Endothelial cell of umbilical vein (primary cell): ENCODE measurements around the gene ZBTB20. TPM values are rescaled to one million over a fixed set of nuclear protein-coding genes. Genes with fewer than 3 reads are reported as not detected.

Source experiments
- BruUV-seq: library from RNA; stranded (reverse); fragments of 400-500 nt; replicated peaks from 2 replicates; lab custom pipeline; 2021; lab: Mats Ljungman, UMichigan
- CTCF ChIA-PET: fragments of 300-600, 350-600 bp; sonication (Branson Sonifier 250); formaldehyde crosslinking; loops from one replicate; lab custom pipeline; 2021; ENCODE audit warnings: antibody characterized with exemption, inconsistent platforms; lab: Charles Lee
- POLR2A ChIA-PET: fragments of 300-600, 350-600 bp; sonication (Branson Sonifier 250); formaldehyde crosslinking; loops from one replicate; lab custom pipeline; 2021; ENCODE audit warnings: antibody characterized with exemption, inconsistent platforms; lab: Charles Lee
- DNase-seq: peaks from one replicate; pipeline ENCODE4 v3.0.0-alpha.2; 2011; ENCODE audit warnings: low read depth, low spot score
- FAIRE-seq: peaks from 2 replicates; lab custom pipeline; 2011; peaks lifted over from hg19 to GRCh38; lab: Jason Lieb, UNC
- H2AFZ ChIP-seq: 2 replicates; pipeline ENCODE4 v1.6.0; 2012; ENCODE audit warnings: low read depth, low read length, control low read depth, inconsistent platforms
- H3K27ac ChIP-seq: 2 replicates; pipeline ENCODE4 v1.5.1; 2011; ENCODE audit warnings: low read depth, mild to moderate bottlenecking, control low read depth, low read length, moderate library complexity; ENCODE audit not compliant: insufficient read depth
- H3K27me3 ChIP-seq, 2 experiments: 2 replicates each; pipeline versions ENCODE4 v1.6.0 to v1.6.1; 2011; ENCODE audit warnings: low read length in 2 of 2, mixed read lengths in 1 of 2; ENCODE audit not compliant: control insufficient read depth in 2 of 2, insufficient read depth in 2 of 2
- H3K36me3 ChIP-seq, 2 experiments: 2 replicates in 1 of 2; 3 replicates in 1 of 2; pipeline ENCODE4 v1.5.1; 2011; ENCODE audit warnings: low read length in 2 of 2, mild to moderate bottlenecking in 1 of 2, moderate library complexity in 1 of 2; ENCODE audit not compliant: control insufficient read depth in 2 of 2, insufficient read depth in 2 of 2; ENCODE audit errors: extremely low read depth in 1 of 2
- H3K4me1 ChIP-seq: 3 replicates; pipeline ENCODE4 v1.5.1; 2011; ENCODE audit warnings: mild to moderate bottlenecking, low read length; ENCODE audit not compliant: control insufficient read depth, insufficient read depth; ENCODE audit errors: extremely low read depth
- H3K4me2 ChIP-seq: 2 replicates; pipeline ENCODE4 v1.6.1; 2011; ENCODE audit warnings: low read length, control low read depth, mixed read lengths; ENCODE audit not compliant: insufficient read depth
- H3K4me3 ChIP-seq, 3 experiments: fragments of 200-600 bp in 1 of 3; sonication (generic), shearing (Covaris generic) in 1 of 3; replicated peaks in 1 of 3; 2 replicates each; pipeline ENCODE4 v1.5.1; 2011 to 2016; ENCODE audit warnings: control low read depth in 3 of 3, low read length in 3 of 3, mild to moderate bottlenecking in 2 of 3, inconsistent platforms in 1 of 3, low read depth in 1 of 3, moderate library complexity in 1 of 3; ENCODE audit not compliant: insufficient read depth in 1 of 3
- H3K79me2 ChIP-seq: 2 replicates; pipeline ENCODE4 v1.6.0; 2012; ENCODE audit warnings: low read length, inconsistent platforms; ENCODE audit not compliant: control insufficient read depth, insufficient read depth
- H3K9ac ChIP-seq: replicated peaks from 2 replicates; pipeline ENCODE3; 2011; ENCODE audit warnings: low read length, control low read depth; ENCODE audit not compliant: insufficient read depth; ENCODE audit errors: extremely low read depth
- H3K9me1 ChIP-seq: replicated peaks from 3 replicates; pipeline ENCODE4 v1.6.0; 2011; ENCODE audit warnings: mild to moderate bottlenecking, low read length; ENCODE audit not compliant: control insufficient read depth, insufficient read depth; ENCODE audit errors: extremely low read depth
- H3K9me3 ChIP-seq: replicated peaks from 2 replicates; pipeline ENCODE4 v1.5.1; 2012; ENCODE audit warnings: low read length, inconsistent platforms; ENCODE audit not compliant: control insufficient read depth, insufficient read depth
- H4K20me1 ChIP-seq: replicated peaks from 2 replicates; pipeline ENCODE3; 2011; ENCODE audit warnings: mild to moderate bottlenecking, low read length; ENCODE audit not compliant: control insufficient read depth, insufficient read depth; ENCODE audit errors: extremely low read depth
- EZH2 ChIP-seq: IDR thresholded peaks from 2 replicates; pipeline ENCODE4 v1.6.1; 2012; ENCODE audit warnings: borderline replicate concordance, low read depth, mild to moderate bottlenecking, moderate library complexity, low read length, inconsistent platforms; ENCODE audit not compliant: severe bottlenecking
- FOS ChIP-seq: IDR thresholded peaks from 2 replicates; pipeline ENCODE4 v1.6.1; 2011; ENCODE audit warnings: mild to moderate bottlenecking, low read length, moderate library complexity, borderline replicate concordance; ENCODE audit not compliant: insufficient read depth
- GATA2 ChIP-seq: IDR thresholded peaks from 2 replicates; pipeline ENCODE4 v1.7.0; 2011; ENCODE audit warnings: low read depth, mild to moderate bottlenecking, moderate library complexity, mixed read lengths, low read length; ENCODE audit not compliant: insufficient read length, insufficient read depth
- JUN ChIP-seq: IDR thresholded peaks from 2 replicates; pipeline ENCODE4 v1.6.1; 2011; ENCODE audit warnings: borderline replicate concordance, low read depth; ENCODE audit not compliant: insufficient read length, insufficient read depth
- MYC ChIP-seq: IDR thresholded peaks from one replicate; pipeline ENCODE4 v1.6.1; 2011; ENCODE audit warnings: mild to moderate bottlenecking, low read depth, low read length
- POLR2A ChIP-seq: IDR thresholded peaks from 2 replicates; pipeline ENCODE4 v1.6.1; 2012; ENCODE audit warnings: low read depth, mild to moderate bottlenecking, control low read depth, low read length
- POLR2AphosphoS5 ChIP-seq: IDR thresholded peaks from 2 replicates; pipeline ENCODE4 v1.6.1; 2012; ENCODE audit warnings: low read depth, mild to moderate bottlenecking, control low read depth, low read length, moderate library complexity; ENCODE audit not compliant: insufficient read depth
- dilution Hi-C: fragments of 300-500 bp; cut with MboI; formaldehyde crosslinking; loops from one replicate; pipeline ENCODE4 v1.15.0; 2019; ENCODE audit warnings: low sequenced_read_pairs; ENCODE audit not compliant: extremely low pct_ligation_motif_present
- intact Hi-C: fragments of 100-400 bp; cut with micrococcal nuclease; formaldehyde crosslinking; loops from one replicate; pipeline ENCODE4 v1.10.0; 2022
- polyA plus RNA-seq, 4 experiments: library from polyadenylated mRNA; depleted of rRNA in 3 of 4; stranded (reverse) in 3 of 4; unstranded in 1 of 4; fragments of >200 nt; gene quantifications; 2 replicates each; pipeline versions ENCODE4 v1.2.1 to v1.2.3, GENCODE V29; 2011 to 2012; ENCODE audit warnings: missing spikeins in 1 of 4
- total RNA-seq: library from RNA; stranded (reverse); gene quantifications from 2 replicates; pipeline ENCODE4 v1.2.3, GENCODE V29; 2021
- TF ChIP-seq, protein P1 (sequence below), 2 donors: IDR thresholded peaks; 1 replicate in 1 of 2; 2 replicates in 1 of 2; pipeline ENCODE4 v1.5.1; 2011; ENCODE audit warnings: low read length in 2 of 2, mild to moderate bottlenecking in 2 of 2, moderate library complexity in 2 of 2, control low read depth in 1 of 2, inconsistent platforms in 1 of 2, low read depth in 1 of 2; ENCODE audit not compliant: insufficient read depth in 1 of 2; ENCODE audit errors: extremely low read depth in 1 of 2
- TF ChIP-seq, protein P2 (sequence below): IDR thresholded peaks from 2 replicates; pipeline ENCODE4 v1.6.1; 2011; ENCODE audit not compliant: insufficient read depth, insufficient read length

The ZBTB20 gene
- total and polyA plus RNA-seq, 2 donors (not counting 3 experiments of a cell fraction or from before 2014, with no cell fraction given), result 2.1 to 20.5 TPM

DNA sequence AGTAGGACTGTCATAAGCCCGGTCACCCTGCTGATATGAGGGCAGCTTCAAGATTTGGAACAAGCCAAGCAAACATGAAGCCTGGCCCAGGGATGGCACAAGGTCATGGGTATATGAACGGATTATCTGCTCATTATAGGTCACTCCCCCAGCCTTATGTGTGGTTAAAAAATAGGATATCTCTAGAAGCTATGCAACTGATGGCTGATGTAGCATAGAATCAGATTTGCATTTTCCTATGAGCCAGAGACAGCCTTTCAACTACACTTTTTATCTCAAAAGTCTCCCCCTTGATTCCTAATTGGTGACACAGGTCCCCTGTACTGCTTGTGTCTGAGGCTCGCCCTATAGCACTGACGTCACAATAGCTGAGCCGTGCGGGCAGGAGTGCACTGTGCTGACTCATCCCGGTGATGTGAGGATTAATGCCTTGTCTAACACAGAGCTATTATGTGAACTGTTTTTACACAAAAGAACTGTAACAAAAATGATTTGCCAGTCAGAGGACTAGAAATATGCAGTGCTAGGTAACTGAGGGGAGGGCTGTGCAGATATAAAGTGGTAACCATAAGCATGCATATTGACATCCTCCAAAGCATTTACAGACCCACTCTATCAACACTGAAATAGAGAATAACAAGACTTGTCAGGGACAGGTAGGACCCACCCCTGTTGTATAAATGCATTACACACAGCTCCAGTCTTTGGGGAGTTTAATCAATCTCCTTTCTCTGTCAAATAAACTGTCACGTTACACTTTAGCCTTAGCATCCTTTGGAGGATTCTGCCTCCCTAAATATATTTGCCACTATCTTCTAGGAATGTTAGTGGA, 648.3 kb downstream of the ZBTB20 start:
- Histone ChIP-seq H3K4me3 (no peak overlapping the region), H3K36me3 (no peaks in the 10 kb centered on the region), H3K4me2 (no peak overlapping the region), H3K9ac (no peak overlapping the region), H3K27me3 (no peaks in the 10 kb centered on the region), H3K9me3 (no peaks in the 10 kb centered on the region), H4K20me1 (no peaks in the 10 kb centered on the region), H3K79me2 (no peaks in the 10 kb centered on the region), H2AFZ (no peak overlapping the region), H3K4me1 (peaks cover 12% of the 10 kb centered on the region), H3K9me1 (no peaks in the 10 kb centered on the region), H3K27ac (no peak overlapping the region)
- intact Hi-C loops, result no loop called here
- ChIA-PET CTCF (no interaction called here), POLR2A (no interaction called here)
- BruUV-seq, result no TSS peak
- DNase-seq (no peak), FAIRE-seq (no peak)
- dilution Hi-C loops, result no loop called here
- TF ChIP-seq, protein P1, sequence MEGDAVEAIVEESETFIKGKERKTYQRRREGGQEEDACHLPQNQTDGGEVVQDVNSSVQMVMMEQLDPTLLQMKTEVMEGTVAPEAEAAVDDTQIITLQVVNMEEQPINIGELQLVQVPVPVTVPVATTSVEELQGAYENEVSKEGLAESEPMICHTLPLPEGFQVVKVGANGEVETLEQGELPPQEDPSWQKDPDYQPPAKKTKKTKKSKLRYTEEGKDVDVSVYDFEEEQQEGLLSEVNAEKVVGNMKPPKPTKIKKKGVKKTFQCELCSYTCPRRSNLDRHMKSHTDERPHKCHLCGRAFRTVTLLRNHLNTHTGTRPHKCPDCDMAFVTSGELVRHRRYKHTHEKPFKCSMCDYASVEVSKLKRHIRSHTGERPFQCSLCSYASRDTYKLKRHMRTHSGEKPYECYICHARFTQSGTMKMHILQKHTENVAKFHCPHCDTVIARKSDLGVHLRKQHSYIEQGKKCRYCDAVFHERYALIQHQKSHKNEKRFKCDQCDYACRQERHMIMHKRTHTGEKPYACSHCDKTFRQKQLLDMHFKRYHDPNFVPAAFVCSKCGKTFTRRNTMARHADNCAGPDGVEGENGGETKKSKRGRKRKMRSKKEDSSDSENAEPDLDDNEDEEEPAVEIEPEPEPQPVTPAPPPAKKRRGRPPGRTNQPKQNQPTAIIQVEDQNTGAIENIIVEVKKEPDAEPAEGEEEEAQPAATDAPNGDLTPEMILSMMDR (IDR thresholded peaks at IDR 0.05; ENCODE audit: extremely low read depth in 1 of 2, insufficient read depth in 1 of 2, low read depth in 1 of 2, low read length in 2 of 2), result no peak
- TF ChIP-seq MYC (no peak), GATA2 (no peak), JUN (no peak), POLR2A (no peak), POLR2AphosphoS5 (no peak), EZH2 (no peak), FOS (no peak)
- TF ChIP-seq, protein P2, sequence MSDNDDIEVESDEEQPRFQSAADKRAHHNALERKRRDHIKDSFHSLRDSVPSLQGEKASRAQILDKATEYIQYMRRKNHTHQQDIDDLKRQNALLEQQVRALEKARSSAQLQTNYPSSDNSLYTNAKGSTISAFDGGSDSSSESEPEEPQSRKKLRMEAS, result no peak
